ENCODE data around the gene IKBKE. TPM values are rescaled to one million over a fixed set of nuclear protein-coding genes. Genes with fewer than 3 reads are reported as not detected.

Gene IKBKE
- total and polyA plus RNA-seq, 9 donors = 0.86 to 3.9 (median 2.3) TPM

DNA sequence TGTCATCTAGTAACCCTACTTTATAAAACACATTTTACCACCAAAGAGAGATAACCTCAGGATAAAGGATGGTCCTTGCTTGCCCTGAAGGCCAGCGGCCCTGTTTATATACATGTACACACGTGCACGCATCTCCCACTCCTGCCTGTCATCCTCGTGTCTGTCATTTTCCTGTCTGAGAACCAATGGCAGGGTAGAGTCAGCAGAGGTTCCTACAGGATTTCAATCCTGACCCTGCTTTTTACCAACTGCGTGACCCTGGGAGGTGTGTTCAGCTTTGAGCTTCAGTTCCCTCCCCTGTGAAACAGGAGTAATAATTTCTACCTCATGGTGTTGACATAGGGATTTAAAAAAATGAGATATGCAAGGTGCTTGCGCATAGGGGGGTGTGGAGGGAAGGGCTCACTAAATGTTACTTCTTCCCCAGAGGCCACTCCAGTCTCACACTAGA lies 24.8 kb downstream of the IKBKE start:
- H3K27ac ChIP-seq = no peak overlapping the region
- no peaks in the 10 kb centered on the region for H3K9me3 ChIP-seq
- intact Hi-C loops (cut with DNase I) = loop anchor here in 1 of 4 donors (10.0 kb wide), 2 partner anchors 170 to 420 kb away; no protein-coding TSS in a partner anchor

DNA sequence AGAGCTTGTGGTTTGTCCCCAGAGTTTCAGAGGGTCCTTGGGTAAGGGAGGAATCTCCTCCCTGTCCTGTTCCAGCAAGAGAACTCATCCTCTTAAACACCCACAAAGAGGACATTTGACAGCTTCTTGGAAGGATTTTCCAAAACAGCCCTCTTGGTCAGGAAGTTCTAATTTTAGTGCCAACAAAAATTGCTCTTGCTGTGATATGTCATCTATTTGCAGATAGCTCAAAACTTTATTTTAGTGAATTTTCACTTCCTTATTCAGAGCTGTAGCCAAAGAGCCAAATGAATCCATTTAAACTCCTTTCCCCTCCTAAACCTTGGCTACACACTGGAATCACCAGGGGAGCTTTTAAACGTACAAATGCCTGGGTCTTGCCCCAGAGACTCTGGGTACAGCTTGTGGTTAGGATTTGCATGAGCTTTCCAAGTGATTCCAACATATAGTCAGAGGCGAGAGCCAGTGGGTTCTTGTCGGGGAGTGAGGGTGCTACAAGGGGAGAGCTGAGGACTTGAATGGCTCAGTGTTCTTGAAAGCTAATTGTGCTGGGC lies 25.3 kb downstream of the IKBKE start:
- Histone ChIP-seq H3K4me3 (no peak overlapping the region), H3K27ac (no peak overlapping the region), H3K36me3 (no peaks in the 10 kb centered on the region), H3K27me3 (no peaks in the 10 kb centered on the region), H3K9me3 (no peaks in the 10 kb centered on the region), H3K4me1 (ENCODE audit: insufficient read depth) (peaks cover 2% of the 10 kb centered on the region)
- no peak for DNase-seq
- 31 to 57% (median 46%) methylated on average over 3 of the region's 3 CpGs for WGBS, 3 donors
- intact Hi-C loops (cut with DNase I) = loop anchor here in 1 of 4 donors (10.0 kb wide), 2 partner anchors 169 to 419 kb away; no protein-coding TSS in a partner anchor
- TF ChIP-seq, protein P1, sequence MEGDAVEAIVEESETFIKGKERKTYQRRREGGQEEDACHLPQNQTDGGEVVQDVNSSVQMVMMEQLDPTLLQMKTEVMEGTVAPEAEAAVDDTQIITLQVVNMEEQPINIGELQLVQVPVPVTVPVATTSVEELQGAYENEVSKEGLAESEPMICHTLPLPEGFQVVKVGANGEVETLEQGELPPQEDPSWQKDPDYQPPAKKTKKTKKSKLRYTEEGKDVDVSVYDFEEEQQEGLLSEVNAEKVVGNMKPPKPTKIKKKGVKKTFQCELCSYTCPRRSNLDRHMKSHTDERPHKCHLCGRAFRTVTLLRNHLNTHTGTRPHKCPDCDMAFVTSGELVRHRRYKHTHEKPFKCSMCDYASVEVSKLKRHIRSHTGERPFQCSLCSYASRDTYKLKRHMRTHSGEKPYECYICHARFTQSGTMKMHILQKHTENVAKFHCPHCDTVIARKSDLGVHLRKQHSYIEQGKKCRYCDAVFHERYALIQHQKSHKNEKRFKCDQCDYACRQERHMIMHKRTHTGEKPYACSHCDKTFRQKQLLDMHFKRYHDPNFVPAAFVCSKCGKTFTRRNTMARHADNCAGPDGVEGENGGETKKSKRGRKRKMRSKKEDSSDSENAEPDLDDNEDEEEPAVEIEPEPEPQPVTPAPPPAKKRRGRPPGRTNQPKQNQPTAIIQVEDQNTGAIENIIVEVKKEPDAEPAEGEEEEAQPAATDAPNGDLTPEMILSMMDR (IDR thresholded peaks at IDR 0.05) = no peak
- TF ChIP-seq EP300 (IDR thresholded peaks at IDR 0.05) (no peak), POLR2A (IDR thresholded peaks at IDR 0.05) (no peak)

More for the DNA sequence above, 24.8 kb downstream of the IKBKE start:
- no peak for DNase-seq
- Histone ChIP-seq H3K36me3 (no peaks in the 10 kb centered on the region), H3K4me1 (ENCODE audit: insufficient read depth) (peaks cover 2% of the 10 kb centered on the region), H3K27me3 (no peaks in the 10 kb centered on the region), H3K4me3 (no peak overlapping the region)
- TF ChIP-seq, protein P1 (IDR thresholded peaks at IDR 0.05) = no peak
- no peak for TF ChIP-seq EP300 (IDR thresholded peaks at IDR 0.05)
- no peak for TF ChIP-seq POLR2A (IDR thresholded peaks at IDR 0.05)
- 80 to 88% (median 84%) methylated on average over 6 of the region's 6 CpGs for WGBS, 3 donors

- TF ChIP-seq, protein P1 (IDR thresholded peaks at IDR 0.05) = no peak
- TF ChIP-seq EP300 (IDR thresholded peaks at IDR 0.05) (no peak), POLR2A (IDR thresholded peaks at IDR 0.05) (no peak)
Measured at GRCh38 chr1:206496131-206496793, 26.0 kb downstream of the IKBKE start.

GRCh38 chr1:206497363-206497762 lies 27.1 kb downstream of the IKBKE start:
- Histone ChIP-seq H3K27ac (no peak overlapping the region), H3K4me1 (ENCODE audit: insufficient read depth) (peaks cover 3% of the 10 kb centered on the region), H3K27me3 (no peaks in the 10 kb centered on the region), H3K36me3 (no peaks in the 10 kb centered on the region), H3K9me3 (no peaks in the 10 kb centered on the region), H3K4me3 (no peak overlapping the region)
- WGBS, 3 donors = 69 to 94% (median 91%) methylated on average over 4 of the region's 4 CpGs
- TF ChIP-seq EP300 (IDR thresholded peaks at IDR 0.05) (no peak), POLR2A (IDR thresholded peaks at IDR 0.05) (no peak)
- TF ChIP-seq, protein P1 (IDR thresholded peaks at IDR 0.05) = no peak
- no peak for DNase-seq
- intact Hi-C loops (cut with DNase I) = loop anchor here in 1 of 4 donors (10.0 kb wide), 2 partner anchors 167 to 417 kb away; no protein-coding TSS in a partner anchor

More at GRCh38 chr1:206496131-206496793, 26.0 kb downstream of the IKBKE start:
- Histone ChIP-seq H3K4me1 (ENCODE audit: insufficient read depth) (peaks cover 2% of the 10 kb centered on the region), H3K4me3 (no peak overlapping the region), H3K36me3 (no peaks in the 10 kb centered on the region), H3K27me3 (no peaks in the 10 kb centered on the region), H3K9me3 (no peaks in the 10 kb centered on the region), H3K27ac (no peak overlapping the region)
- 67 to 80% (median 78%) methylated on average over 6 of the region's 6 CpGs for WGBS, 3 donors
- intact Hi-C loops (cut with DNase I) = loop anchor here in 1 of 4 donors (10.0 kb wide), 2 partner anchors 169 to 419 kb away; no protein-coding TSS in a partner anchor
- DNase-seq = no peak
